ENCODE data around the gene QRFPR.
"Not testable (repeated sequence)": the region's sequence is repeated elsewhere in the genome, so short reads cannot be mapped to it uniquely, and the experiment has no call there.

The QRFPR gene

GRCh38 chr4:121380776-121381462 lies at the start of gene QRFPR:
Gene QRFPR, minus strand, starts transcription at chr4:121381018. Its CDS starts 371 bp downstream, at chr4:121380647.
- TF ChIP-seq CTCF (IDR thresholded peaks at IDR 0.05; ENCODE audit: low read length, missing control alignments), result no peak
- DNase-seq (ENCODE audit: low read depth), result no peak
- H3K4me3 ChIP-seq (replicated peaks; ENCODE audit: low read depth, low read length), result peak within 1 kb of the TSS; percentile 29

GRCh38 chr4:121428721-121429120 lies 47.9 kb upstream of the QRFPR start:
- DNase-seq (ENCODE audit: low read depth), result peak; percentile 32
- TF ChIP-seq CTCF (IDR thresholded peaks at IDR 0.05; ENCODE audit: low read length, missing control alignments), result no peak

GRCh38 chr4:121421594-121421993 lies 40.8 kb upstream of the QRFPR start:
- DNase-seq (ENCODE audit: low read depth), result peak; percentile 42
- peak; percentile 49 for TF ChIP-seq CTCF (IDR thresholded peaks at IDR 0.05; ENCODE audit: low read length, missing control alignments)

More at GRCh38 chr4:121428721-121429120, 47.9 kb upstream of the QRFPR start:
- H3K4me3 ChIP-seq (replicated peaks; ENCODE audit: low read depth, low read length), result no peak overlapping the region

GRCh38 chr4:121411151-121411744 lies 30.4 kb upstream of the QRFPR start:
- TF ChIP-seq CTCF (IDR thresholded peaks at IDR 0.05; ENCODE audit: low read length, missing control alignments), result no peak
- H3K4me3 ChIP-seq (replicated peaks; ENCODE audit: low read depth, low read length), result no peak overlapping the region
- DNase-seq (ENCODE audit: low read depth), result no peak

More at GRCh38 chr4:121421594-121421993, 40.8 kb upstream of the QRFPR start:
- no peak overlapping the region for H3K4me3 ChIP-seq (replicated peaks; ENCODE audit: low read depth, low read length)

- not testable (repeated sequence) for H3K4me3 ChIP-seq (replicated peaks; ENCODE audit: low read depth, low read length); DNase-seq (ENCODE audit: low read depth)
Measured at GRCh38 chr4:121408567-121408966, 27.7 kb upstream of the QRFPR start.

GRCh38 chr4:121400632-121401031 lies 19.8 kb upstream of the QRFPR start:
- no peak for TF ChIP-seq CTCF (IDR thresholded peaks at IDR 0.05; ENCODE audit: low read length, missing control alignments)
- no peak overlapping the region for H3K4me3 ChIP-seq (replicated peaks; ENCODE audit: low read depth, low read length)
- DNase-seq (ENCODE audit: low read depth), result no peak

GRCh38 chr4:121397941-121398601 lies 17.3 kb upstream of the QRFPR start:
- TF ChIP-seq CTCF (IDR thresholded peaks at IDR 0.05; ENCODE audit: low read length, missing control alignments), result no peak
- H3K4me3 ChIP-seq (replicated peaks; ENCODE audit: low read depth, low read length), result no peak overlapping the region
- DNase-seq (ENCODE audit: low read depth), result no peak

All from fibroblast of pulmonary artery (primary cell).